ENCODE data around the gene ECPAS.
A peak's percentile ranks its signal among the peaks of the same experiment; 100 is the strongest.
"Not testable (repeated sequence)": the region's sequence is repeated elsewhere in the genome, so short reads cannot be mapped to it uniquely, and the experiment has no call there.

Gene ECPAS

DNA sequence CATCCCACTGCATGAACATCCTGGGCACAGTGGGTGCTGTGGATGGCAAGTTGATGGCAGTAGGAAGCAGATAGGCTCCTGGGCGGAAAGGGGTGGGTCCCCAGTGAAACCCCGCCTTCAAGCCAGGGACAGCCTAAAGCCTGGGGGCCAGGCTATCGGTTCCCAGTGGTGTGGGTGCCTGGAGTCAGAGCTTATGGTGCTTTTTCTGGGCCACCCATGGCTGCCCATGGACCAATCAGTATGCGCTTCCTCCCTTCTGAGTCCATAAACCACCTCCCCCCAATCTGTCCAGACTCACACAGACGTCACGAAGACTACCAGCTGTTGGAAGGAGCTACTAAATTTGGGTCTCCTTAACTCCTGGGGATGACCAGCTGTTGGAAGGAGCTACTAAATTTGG is 17.5 kb upstream of the ECPAS start:
- TF ChIP-seq CTCF (IDR thresholded peaks at IDR 0.05; ENCODE audit: low read depth, low read length): no peak
- no peaks in the 10 kb centered on the region for H3K9me3 ChIP-seq
- no peaks in the 10 kb centered on the region for H3K36me3 ChIP-seq
- no peaks in the 10 kb centered on the region for H3K27me3 ChIP-seq
- no peak for DNase-seq
- H3K4me1 ChIP-seq: no peaks in the 10 kb centered on the region
- no peak overlapping the region for H3K4me3 ChIP-seq (ENCODE audit: low read depth, low read length)

DNA sequence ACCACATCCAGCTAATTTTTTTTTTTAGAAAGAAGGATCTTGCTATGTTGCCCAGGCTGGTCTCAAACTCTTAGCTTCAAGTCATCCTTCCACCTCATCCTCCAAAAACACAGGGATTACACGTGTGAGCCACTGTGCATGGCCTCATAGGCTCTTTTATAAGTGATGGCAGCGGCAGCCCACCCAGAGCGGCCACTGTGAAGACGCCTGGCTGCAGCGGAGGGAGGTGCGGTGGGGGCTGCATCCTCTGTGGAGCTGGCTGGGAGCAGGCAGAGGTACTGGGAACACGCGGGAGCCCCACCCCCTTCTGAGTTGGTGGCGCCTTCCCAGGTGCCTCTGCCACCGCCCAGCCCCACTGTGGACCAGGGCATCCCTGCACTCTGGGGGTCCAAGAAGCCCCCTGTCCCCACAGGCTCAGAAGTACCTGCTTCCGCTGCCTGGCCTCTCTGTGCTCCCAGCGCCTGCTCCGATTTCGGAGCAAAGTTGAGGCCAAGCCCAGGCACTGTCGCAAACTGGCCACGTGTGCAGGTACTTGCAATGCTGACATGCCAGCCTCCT is 16.9 kb upstream of the ECPAS start:
- Histone ChIP-seq H3K27me3 (no peaks in the 10 kb centered on the region), H3K4me3 (ENCODE audit: low read depth, low read length) (no peak overlapping the region), H3K36me3 (no peaks in the 10 kb centered on the region), H3K9me3 (no peaks in the 10 kb centered on the region), H3K4me1 (no peaks in the 10 kb centered on the region)
- DNase-seq: no peak
- no peak for TF ChIP-seq CTCF (IDR thresholded peaks at IDR 0.05; ENCODE audit: low read depth, low read length)

GRCh38 chr9:111497196-111497595 is 13.0 kb upstream of the ECPAS start:
- H3K27me3 ChIP-seq; DNase-seq; H3K9me3 ChIP-seq; H3K4me1 ChIP-seq; H3K36me3 ChIP-seq; H3K4me3 ChIP-seq (ENCODE audit: low read depth, low read length): not testable (repeated sequence)

DNA sequence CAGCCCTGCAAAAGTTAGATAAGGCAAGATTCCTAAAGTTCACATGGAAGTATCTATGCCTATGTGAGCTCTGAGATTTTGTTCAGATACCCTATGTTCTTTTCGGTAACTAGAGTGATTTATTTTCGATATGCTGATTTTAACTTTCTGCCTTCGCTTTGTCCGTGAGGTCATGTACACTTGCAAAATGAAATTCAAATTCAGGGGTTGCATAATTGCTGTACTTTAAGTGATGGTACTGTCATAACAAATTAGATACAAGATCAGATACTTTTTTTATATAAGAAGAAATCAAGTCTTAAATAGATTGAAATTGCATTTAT is 350 bp upstream of the ECPAS start:
- Histone ChIP-seq H3K9me3 (no peaks in the 10 kb centered on the region), H3K4me3 (ENCODE audit: low read depth, low read length) (peak overlapping the region; percentile 91), H3K4me1 (no peaks in the 10 kb centered on the region), H3K27me3 (no peaks in the 10 kb centered on the region), H3K36me3 (no peaks in the 10 kb centered on the region; the same call in 1 of the 2 replicates)
- no peak for DNase-seq
- TF ChIP-seq CTCF (IDR thresholded peaks at IDR 0.05; ENCODE audit: low read depth, low read length): no peak

GRCh38 chr9:111483439-111483857 is 735 bp downstream of the ECPAS start:
- peak; percentile 65 for DNase-seq
- H3K9me3 ChIP-seq: no peaks in the 10 kb centered on the region
- TF ChIP-seq CTCF (IDR thresholded peaks at IDR 0.05; ENCODE audit: low read depth, low read length): no peak
- no peaks in the 10 kb centered on the region; the same call in 1 of the 2 replicates for H3K36me3 ChIP-seq
- peak overlapping the region; percentile 91 for H3K4me3 ChIP-seq (ENCODE audit: low read depth, low read length)
- no peaks in the 10 kb centered on the region for H3K4me1 ChIP-seq
- H3K27me3 ChIP-seq: no peaks in the 10 kb centered on the region

DNA sequence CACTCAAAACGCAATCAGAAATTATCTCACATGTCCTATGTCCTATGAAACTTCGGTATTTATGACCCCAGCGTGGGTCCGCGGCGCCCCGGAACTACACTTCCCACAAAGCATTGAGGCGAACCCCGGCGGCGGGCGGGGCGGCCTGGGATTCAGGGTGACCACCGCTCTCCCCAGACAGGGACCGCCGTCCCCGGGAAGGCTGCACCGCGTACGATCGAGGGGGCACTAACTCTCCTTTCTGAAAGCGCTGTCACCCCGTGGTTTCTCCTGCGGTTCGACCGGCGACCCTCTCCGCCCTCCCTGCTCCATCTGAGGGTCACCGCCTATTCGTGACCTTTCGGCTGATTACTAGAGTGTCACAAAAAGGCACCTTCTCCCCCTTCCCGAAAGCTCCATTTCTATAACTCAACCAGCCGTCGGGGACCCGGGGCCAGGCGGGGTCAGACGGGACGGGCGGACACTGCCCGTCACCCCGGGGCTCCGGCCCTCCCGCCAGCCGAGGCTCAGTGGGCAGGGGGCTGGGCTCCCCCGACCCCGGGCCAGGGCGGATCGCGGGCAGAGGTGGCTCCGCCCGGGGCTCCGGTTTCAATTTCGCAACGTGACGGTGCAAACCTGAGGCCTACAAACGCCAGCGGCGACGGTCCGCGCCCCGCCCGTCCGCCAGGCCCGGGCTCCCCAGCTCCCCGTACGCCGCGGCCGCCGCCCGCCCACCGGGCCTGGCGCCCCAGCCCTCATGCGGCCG is 1.3 kb downstream of the ECPAS start:
- no peaks in the 10 kb centered on the region for H3K9me3 ChIP-seq
- no peaks in the 10 kb centered on the region for H3K27me3 ChIP-seq
- peak overlapping the region; percentile 88 for H3K4me3 ChIP-seq (ENCODE audit: low read depth, low read length)
- no peaks in the 10 kb centered on the region for H3K4me1 ChIP-seq
- no peak for TF ChIP-seq CTCF (IDR thresholded peaks at IDR 0.05; ENCODE audit: low read depth, low read length)
- H3K36me3 ChIP-seq: no peaks in the 10 kb centered on the region; the same call in 1 of the 2 replicates
- peak; percentile 61 for DNase-seq

Measured in BE2C (cell line).